Measurements from ENCODE around the gene EFEMP2. TPM values are rescaled to one million over a fixed set of nuclear protein-coding genes. Genes with fewer than 3 reads are reported as not detected.
"Not testable (repeated sequence)": the region's sequence is repeated elsewhere in the genome, so short reads cannot be mapped to it uniquely, and the experiment has no call there.

EFEMP2 gene
- total RNA-seq, 3 donors from 2014 or later: 34.5 to 75.0 (median 57.0) TPM

DNA sequence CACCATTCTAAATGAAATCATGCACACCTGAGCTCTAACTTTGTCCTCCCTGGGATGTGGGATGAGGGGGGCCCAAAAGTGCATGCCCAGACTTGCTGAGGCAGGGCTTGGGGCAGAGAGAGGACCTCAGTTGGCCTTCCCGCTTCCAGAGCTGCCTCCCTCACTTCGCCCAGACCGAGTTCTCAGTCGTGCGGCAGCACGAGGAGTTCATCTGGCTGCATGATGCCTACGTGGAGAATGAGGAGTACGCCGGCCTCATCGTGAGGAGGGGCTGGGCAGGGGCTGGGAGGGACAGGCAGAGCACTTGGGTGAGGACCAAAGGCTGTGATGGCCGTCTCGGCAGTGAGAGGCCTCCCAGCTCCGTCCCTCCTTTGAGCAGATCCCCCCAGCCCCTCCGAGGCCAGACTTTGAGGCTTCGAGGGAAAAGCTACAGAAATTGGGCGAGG lies 22.8 kb downstream of the EFEMP2 start:
- Histone ChIP-seq H3K27me3 (no peaks in the 10 kb centered on the region), H3K27ac (no peak overlapping the region), H3K4me3 (no peak overlapping the region), H3K4me1 (no peaks in the 10 kb centered on the region), H3K36me3 (no peaks in the 10 kb centered on the region), H3K9me3 (peaks cover 0 to 8% of the 10 kb centered on the region in 2 donors)
- TF ChIP-seq POLR2AphosphoS5 (IDR thresholded peaks at IDR 0.05) (no peak), POLR2A (IDR thresholded peaks at IDR 0.05) (no peak)
- DNase-seq (ENCODE audit: low spot score in 2 of 2): no peak
- intact Hi-C loops (cut with DNase I; ENCODE audit: low total_unique reads): loop anchor here (5.0 kb wide), 1 partner anchor 697 kb away; no protein-coding TSS in a partner anchor

DNA sequence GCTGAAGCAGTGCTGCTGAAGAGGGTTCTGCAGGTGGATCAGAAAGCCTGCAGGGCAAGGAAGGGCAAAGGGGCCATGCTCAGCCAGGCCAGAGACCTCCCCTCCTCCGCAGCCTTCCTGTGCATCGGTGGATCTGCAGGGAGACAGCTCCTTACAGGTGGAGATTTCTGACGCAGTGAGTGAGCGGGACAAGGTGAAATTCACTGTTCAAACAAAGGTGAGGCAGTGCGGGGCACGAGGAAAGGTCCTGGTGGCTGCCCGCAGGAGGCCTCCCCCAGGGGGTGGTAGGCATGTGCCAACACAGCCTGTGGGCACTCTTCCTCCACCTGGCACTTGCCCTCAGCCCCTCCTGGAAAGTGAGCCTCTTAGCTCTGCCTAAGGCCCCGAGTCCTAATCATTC lies 23.2 kb downstream of the EFEMP2 start:
- intact Hi-C loops (cut with DNase I; ENCODE audit: low total_unique reads): loop anchor here (5.0 kb wide), 1 partner anchor 697 kb away; no protein-coding TSS in a partner anchor
- TF ChIP-seq POLR2A (IDR thresholded peaks at IDR 0.05): no peak
- TF ChIP-seq, protein P1, sequence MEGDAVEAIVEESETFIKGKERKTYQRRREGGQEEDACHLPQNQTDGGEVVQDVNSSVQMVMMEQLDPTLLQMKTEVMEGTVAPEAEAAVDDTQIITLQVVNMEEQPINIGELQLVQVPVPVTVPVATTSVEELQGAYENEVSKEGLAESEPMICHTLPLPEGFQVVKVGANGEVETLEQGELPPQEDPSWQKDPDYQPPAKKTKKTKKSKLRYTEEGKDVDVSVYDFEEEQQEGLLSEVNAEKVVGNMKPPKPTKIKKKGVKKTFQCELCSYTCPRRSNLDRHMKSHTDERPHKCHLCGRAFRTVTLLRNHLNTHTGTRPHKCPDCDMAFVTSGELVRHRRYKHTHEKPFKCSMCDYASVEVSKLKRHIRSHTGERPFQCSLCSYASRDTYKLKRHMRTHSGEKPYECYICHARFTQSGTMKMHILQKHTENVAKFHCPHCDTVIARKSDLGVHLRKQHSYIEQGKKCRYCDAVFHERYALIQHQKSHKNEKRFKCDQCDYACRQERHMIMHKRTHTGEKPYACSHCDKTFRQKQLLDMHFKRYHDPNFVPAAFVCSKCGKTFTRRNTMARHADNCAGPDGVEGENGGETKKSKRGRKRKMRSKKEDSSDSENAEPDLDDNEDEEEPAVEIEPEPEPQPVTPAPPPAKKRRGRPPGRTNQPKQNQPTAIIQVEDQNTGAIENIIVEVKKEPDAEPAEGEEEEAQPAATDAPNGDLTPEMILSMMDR (IDR thresholded peaks at IDR 0.05): no peak
- TF ChIP-seq POLR2AphosphoS5 (IDR thresholded peaks at IDR 0.05): no peak
- DNase-seq (ENCODE audit: low spot score in 2 of 2): no peak
- H3K27ac ChIP-seq: no peak overlapping the region
- no peaks in the 10 kb centered on the region for H3K36me3 ChIP-seq
- no peaks in the 10 kb centered on the region for H3K27me3 ChIP-seq
- H3K4me1 ChIP-seq: no peaks in the 10 kb centered on the region
- H3K9me3 ChIP-seq: peaks cover 0 to 8% of the 10 kb centered on the region in 2 donors
- no peak overlapping the region for H3K4me3 ChIP-seq

DNA sequence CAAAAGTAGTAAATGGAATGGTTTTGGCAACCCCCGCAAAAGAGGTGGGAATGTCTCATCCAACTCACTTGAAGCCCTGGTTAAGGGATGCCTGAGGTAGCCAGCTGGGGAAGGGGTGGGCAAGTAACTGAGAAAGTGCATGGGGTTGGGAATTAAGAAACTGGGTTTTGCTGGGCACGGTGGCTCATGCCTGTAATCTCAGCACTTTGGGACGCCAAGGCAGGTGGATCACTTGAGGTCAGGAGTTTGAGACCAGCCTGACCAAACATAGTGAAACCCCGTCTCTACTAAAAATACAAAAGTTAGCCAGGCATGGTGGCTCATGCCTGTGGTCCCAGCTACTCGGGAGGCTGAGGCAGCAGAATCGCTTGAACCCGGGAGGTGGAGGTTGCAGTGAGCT lies 23.9 kb downstream of the EFEMP2 start:
- not testable (repeated sequence) for H3K4me1 ChIP-seq; H3K4me3 ChIP-seq; H3K27me3 ChIP-seq; H3K36me3 ChIP-seq; H3K9me3 ChIP-seq; H3K27ac ChIP-seq; DNase-seq (ENCODE audit: low spot score in 2 of 2)
- intact Hi-C loops (cut with DNase I; ENCODE audit: low total_unique reads): loop anchor here (5.0 kb wide), 1 partner anchor 696 kb away; no protein-coding TSS in a partner anchor

DNA sequence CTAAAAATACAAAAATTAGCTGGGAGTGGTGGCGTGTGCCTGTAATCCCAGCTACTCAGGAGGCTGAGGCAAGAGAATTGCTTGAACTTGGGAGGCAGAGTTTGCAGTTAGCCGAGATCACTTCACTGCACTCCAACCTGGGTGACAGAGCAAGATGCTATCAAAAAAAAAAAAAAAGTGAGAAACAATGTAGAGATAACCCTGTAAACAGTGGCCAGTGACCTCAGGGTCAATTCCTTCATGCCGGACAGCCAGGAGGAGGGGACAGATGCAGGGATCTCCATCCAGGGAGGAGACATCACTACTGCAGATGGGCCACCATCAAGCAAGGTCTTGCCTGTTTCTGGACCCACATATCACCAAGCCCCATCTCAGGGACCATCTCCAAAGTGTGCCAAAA lies 24.9 kb downstream of the EFEMP2 start:
- H3K4me1 ChIP-seq: no peaks in the 10 kb centered on the region
- H3K36me3 ChIP-seq: no peaks in the 10 kb centered on the region
- H3K9me3 ChIP-seq: peaks cover 0 to 8% of the 10 kb centered on the region in 2 donors
- H3K27ac ChIP-seq: no peak overlapping the region
- no peak overlapping the region for H3K4me3 ChIP-seq
- intact Hi-C loops (cut with DNase I; ENCODE audit: low total_unique reads): loop anchor here (5.0 kb wide), 1 partner anchor 695 kb away; no protein-coding TSS in a partner anchor
- TF ChIP-seq POLR2A (IDR thresholded peaks at IDR 0.05) (no peak), POLR2AphosphoS5 (IDR thresholded peaks at IDR 0.05) (no peak)
- TF ChIP-seq, protein P1 (IDR thresholded peaks at IDR 0.05): no peak
- H3K27me3 ChIP-seq: no peaks in the 10 kb centered on the region
- DNase-seq (ENCODE audit: low spot score in 2 of 2): no peak

DNA sequence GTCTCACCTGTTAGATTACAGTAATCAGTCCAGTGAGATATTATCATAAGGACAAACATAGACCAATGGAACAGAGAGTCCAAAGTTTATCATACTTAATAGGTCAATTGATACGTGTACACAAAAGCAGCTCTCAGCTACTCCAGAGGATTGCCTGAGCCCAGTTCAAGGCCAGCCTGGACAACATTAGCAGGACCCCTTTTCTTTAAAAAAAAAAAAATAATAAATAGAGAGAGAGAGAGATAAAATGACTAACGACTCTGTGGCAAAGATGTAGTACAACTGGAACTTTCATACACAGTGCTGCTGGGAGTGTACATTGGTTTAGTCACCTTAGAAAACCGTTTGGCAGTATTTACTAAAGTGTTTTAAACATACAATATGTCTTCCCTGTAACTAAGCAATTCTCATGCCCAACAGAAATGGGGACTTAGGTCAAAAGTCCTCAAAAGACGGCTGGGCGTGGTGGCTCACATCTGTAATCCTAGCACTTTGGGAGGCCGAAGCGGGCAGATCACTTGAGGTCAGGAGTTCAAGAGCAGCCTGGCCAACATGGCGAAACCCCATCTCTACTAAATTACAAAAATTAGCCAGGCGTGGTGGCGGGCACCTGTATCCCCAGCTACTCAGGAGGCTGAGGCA lies 28.2 kb downstream of the EFEMP2 start:
- no peak overlapping the region for H3K27ac ChIP-seq
- DNase-seq (ENCODE audit: low spot score in 2 of 2): no peak
- no peaks in the 10 kb centered on the region for H3K36me3 ChIP-seq
- H3K27me3 ChIP-seq: no peaks in the 10 kb centered on the region
- no peak overlapping the region for H3K4me3 ChIP-seq
- no peak for TF ChIP-seq POLR2AphosphoS5 (IDR thresholded peaks at IDR 0.05)
- TF ChIP-seq, protein P1 (IDR thresholded peaks at IDR 0.05): no peak
- TF ChIP-seq POLR2A (IDR thresholded peaks at IDR 0.05): no peak
- intact Hi-C loops (cut with DNase I; ENCODE audit: low total_unique reads): no loop called here
- H3K4me1 ChIP-seq: no peaks in the 10 kb centered on the region
- H3K9me3 ChIP-seq: no peaks in the 10 kb centered on the region

DNA sequence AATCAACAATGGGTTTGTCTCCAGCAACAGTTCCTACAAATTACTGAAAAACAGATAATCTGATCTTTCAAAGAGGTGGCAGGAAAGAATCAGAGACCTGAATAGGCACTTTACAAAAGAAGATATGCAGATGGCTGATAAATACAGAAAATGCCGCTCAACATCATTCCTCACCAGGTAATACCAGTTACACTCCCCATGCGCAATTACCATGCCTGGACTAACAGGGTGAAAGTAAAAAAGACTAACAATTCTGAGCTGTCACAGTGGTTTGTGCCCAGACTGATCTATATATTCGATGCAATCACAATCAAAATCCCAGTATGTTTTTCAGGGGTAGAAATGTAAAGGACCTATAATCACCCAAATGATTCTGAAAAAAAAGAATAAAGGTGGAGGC lies 28.8 kb downstream of the EFEMP2 start:
- H3K9me3 ChIP-seq: no peaks in the 10 kb centered on the region
- intact Hi-C loops (cut with DNase I; ENCODE audit: low total_unique reads): no loop called here
- no peak overlapping the region for H3K4me3 ChIP-seq
- H3K36me3 ChIP-seq: no peaks in the 10 kb centered on the region
- no peaks in the 10 kb centered on the region for H3K27me3 ChIP-seq
- H3K4me1 ChIP-seq: no peaks in the 10 kb centered on the region
- no peak for DNase-seq (ENCODE audit: low spot score in 2 of 2)
- H3K27ac ChIP-seq: no peak overlapping the region
- TF ChIP-seq POLR2AphosphoS5 (IDR thresholded peaks at IDR 0.05): no peak
- TF ChIP-seq, protein P1 (IDR thresholded peaks at IDR 0.05): no peak
- no peak for TF ChIP-seq POLR2A (IDR thresholded peaks at IDR 0.05)
